Mesendoderm (in vitro differentiated cells): Measurements from ENCODE around the gene MGRN1.
A peak's percentile ranks its signal among the peaks of the same experiment; 100 is the strongest.

Experiments used
- DNase-seq: peaks from one replicate; pipeline ENCODE4 v3.0.0; 2013
- H2AK5ac ChIP-seq: 2 replicates; pipeline ENCODE4 v1.6.1; 2013; ENCODE audit warnings: low read length, inconsistent platforms
- H2BK120ac ChIP-seq: 2 replicates; pipeline ENCODE4 v1.6.1; 2013; ENCODE audit warnings: low read depth, mild to moderate bottlenecking, low read length, moderate library complexity, mixed read lengths
- H2BK15ac ChIP-seq: replicated peaks from 2 replicates; pipeline ENCODE4 v1.6.1; 2013; ENCODE audit warnings: low read depth, mild to moderate bottlenecking, moderate library complexity
- H2BK5ac ChIP-seq: 2 replicates; pipeline ENCODE4 v1.6.1; 2013; ENCODE audit warnings: low read length, inconsistent platforms
- H3K18ac ChIP-seq: 2 replicates; pipeline ENCODE4 v1.6.1; 2013; ENCODE audit warnings: mild to moderate bottlenecking, low read length, mixed read lengths
- H3K23ac ChIP-seq: one replicate; pipeline ENCODE4 v1.6.1; 2013; ENCODE audit warnings: low read length
- H3K27ac ChIP-seq: 2 replicates; pipeline ENCODE4 v1.5.1; 2013; ENCODE audit warnings: low read depth, mild to moderate bottlenecking, inconsistent platforms, low read length, moderate library complexity
- H3K27me3 ChIP-seq: 2 replicates; pipeline ENCODE4 v1.6.1; 2013; ENCODE audit warnings: low read length, control low read depth, mild to moderate bottlenecking, inconsistent platforms; ENCODE audit not compliant: insufficient read depth, poor library complexity
- H3K36me3 ChIP-seq: 2 replicates; pipeline ENCODE4 v1.6.1; 2013; ENCODE audit warnings: low read length, inconsistent platforms; ENCODE audit not compliant: control insufficient read depth, insufficient read depth
- H3K4ac ChIP-seq: one replicate; pipeline ENCODE4 v1.6.1; 2013; ENCODE audit warnings: low read depth, mild to moderate bottlenecking, low read length, moderate library complexity
- H3K4me1 ChIP-seq: 2 replicates; pipeline ENCODE4 v1.6.1; 2013; ENCODE audit warnings: low read depth, low read length, inconsistent platforms; ENCODE audit not compliant: control insufficient read depth
- H3K4me2 ChIP-seq: 2 replicates; pipeline ENCODE4 v1.6.1; 2013; ENCODE audit warnings: low read length
- H3K4me3 ChIP-seq: 2 replicates; pipeline ENCODE4 v1.5.1; 2013; ENCODE audit warnings: mild to moderate bottlenecking, low read length
- H3K56ac ChIP-seq: one replicate; pipeline ENCODE4 v1.6.1; 2013; ENCODE audit warnings: low read length
- H3K79me1 ChIP-seq: 2 replicates; pipeline ENCODE4 v1.6.1; 2013; ENCODE audit warnings: low read length, inconsistent platforms
- H3K79me2 ChIP-seq: 2 replicates; pipeline ENCODE4 v1.6.1; 2013; ENCODE audit warnings: mild to moderate bottlenecking, low read length; ENCODE audit not compliant: control insufficient read depth, insufficient read depth
- H3K9ac ChIP-seq: 2 replicates; pipeline ENCODE4 v1.6.1; 2013; ENCODE audit warnings: low read length, inconsistent platforms
- H4K5ac ChIP-seq: one replicate; pipeline ENCODE4 v1.6.1; 2013; ENCODE audit warnings: low read length
- H4K8ac ChIP-seq: one replicate; pipeline ENCODE4 v1.6.1; 2013; ENCODE audit warnings: low read depth, mild to moderate bottlenecking, control low read depth, low read length, moderate library complexity
- WGBS: extraction: QIAGEN DNeasy Blood & Tissue Kit; methylation state at CpG from one replicate; pipeline ENCODE4 v1.1.7; 2013; ENCODE audit warnings: low lambda C conversion rate, missing lambda C conversion rate; ENCODE audit not compliant: insufficient coverage; ENCODE audit errors: extremely low coverage; 5-methylcytosine and 5-hydroxymethylcytosine counted together

MGRN1 gene

GRCh38 chr16:4689091-4689671 is 64.6 kb downstream of the MGRN1 start:
- H3K4me2 ChIP-seq = no peak overlapping the region
- no peak overlapping the region for H3K23ac ChIP-seq
- no peak overlapping the region for H4K8ac ChIP-seq
- no peak overlapping the region for H2BK5ac ChIP-seq
- H2BK120ac ChIP-seq = no peak overlapping the region
- peak; percentile 14 for DNase-seq
- H3K36me3 ChIP-seq = no peaks in the 10 kb centered on the region
- no peak overlapping the region for H3K4me3 ChIP-seq
- H3K18ac ChIP-seq = no peak overlapping the region
- no peaks in the 10 kb centered on the region for H3K79me2 ChIP-seq
- H4K5ac ChIP-seq = no peak overlapping the region
- WGBS = no CpG with 5 or more reads among the region's 21 CpGs
- H2AK5ac ChIP-seq = no peak overlapping the region
- no peak overlapping the region for H3K4ac ChIP-seq
- no peak overlapping the region for H3K9ac ChIP-seq
- H3K4me1 ChIP-seq = no peaks in the 10 kb centered on the region
- peaks cover 2% of the 10 kb centered on the region for H3K79me1 ChIP-seq
- H3K27ac ChIP-seq = no peak overlapping the region
- no peak overlapping the region for H2BK15ac ChIP-seq
- H3K56ac ChIP-seq = no peak overlapping the region
- no peaks in the 10 kb centered on the region for H3K27me3 ChIP-seq

- Histone ChIP-seq H4K5ac (no peak overlapping the region), H3K9ac (no peak overlapping the region), H3K27ac (no peak overlapping the region), H3K4me2 (no peak overlapping the region), H3K4me3 (no peak overlapping the region), H3K79me1 (peaks cover 2% of the 10 kb centered on the region), H3K36me3 (no peaks in the 10 kb centered on the region), H2BK5ac (no peak overlapping the region), H2BK15ac (no peak overlapping the region), H3K18ac (no peak overlapping the region), H3K4ac (no peak overlapping the region), H3K27me3 (no peaks in the 10 kb centered on the region), H3K79me2 (no peaks in the 10 kb centered on the region), H4K8ac (no peak overlapping the region), H2BK120ac (no peak overlapping the region), H3K4me1 (no peaks in the 10 kb centered on the region), H2AK5ac (no peak overlapping the region), H3K23ac (no peak overlapping the region), H3K56ac (no peak overlapping the region)
- WGBS = no CpG with 5 or more reads among the region's 31 CpGs
- no peak for DNase-seq
These were observed 65.5 kb downstream of the MGRN1 start for GRCh38 chr16:4689864-4690704.

- Histone ChIP-seq H3K4me1 (no peaks in the 10 kb centered on the region), H3K23ac (no peak overlapping the region), H4K8ac (no peak overlapping the region), H3K4me2 (no peak overlapping the region), H3K79me2 (no peaks in the 10 kb centered on the region), H3K27me3 (no peaks in the 10 kb centered on the region), H3K36me3 (no peaks in the 10 kb centered on the region), H2BK5ac (no peak overlapping the region), H2BK15ac (no peak overlapping the region), H3K9ac (no peak overlapping the region), H2AK5ac (no peak overlapping the region), H3K4me3 (no peak overlapping the region), H3K4ac (no peak overlapping the region), H4K5ac (no peak overlapping the region), H3K79me1 (peaks cover 2% of the 10 kb centered on the region), H3K56ac (no peak overlapping the region), H2BK120ac (no peak overlapping the region), H3K18ac (no peak overlapping the region), H3K27ac (no peak overlapping the region)
- WGBS = no CpG with 5 or more reads among the region's 19 CpGs
- no peak for DNase-seq
These were observed 66.5 kb downstream of the MGRN1 start for GRCh38 chr16:4690946-4691665.

GRCh38 chr16:4691666-4692412 is 67.2 kb downstream of the MGRN1 start:
- H3K56ac ChIP-seq = no peak overlapping the region
- H3K79me2 ChIP-seq = no peaks in the 10 kb centered on the region
- H2AK5ac ChIP-seq = no peak overlapping the region
- no peak for DNase-seq
- no peak overlapping the region for H3K4me3 ChIP-seq
- no peaks in the 10 kb centered on the region for H3K27me3 ChIP-seq
- H2BK5ac ChIP-seq = no peak overlapping the region
- no peak overlapping the region for H3K23ac ChIP-seq
- no peaks in the 10 kb centered on the region for H3K4me1 ChIP-seq
- no peak overlapping the region for H3K4ac ChIP-seq
- no peak overlapping the region for H4K5ac ChIP-seq
- no peak overlapping the region for H3K27ac ChIP-seq
- no peak overlapping the region for H4K8ac ChIP-seq
- WGBS = no CpG with 5 or more reads among the region's 20 CpGs
- H3K79me1 ChIP-seq = peaks cover 2% of the 10 kb centered on the region
- no peak overlapping the region for H2BK120ac ChIP-seq
- H2BK15ac ChIP-seq = no peak overlapping the region
- no peak overlapping the region for H3K4me2 ChIP-seq
- H3K36me3 ChIP-seq = no peaks in the 10 kb centered on the region
- no peak overlapping the region for H3K18ac ChIP-seq
- no peak overlapping the region for H3K9ac ChIP-seq

- Histone ChIP-seq H3K56ac (peak overlapping the region; percentile 82), H3K9ac (peak overlapping the region; percentile 77), H3K4me2 (peak overlapping the region; percentile 93), H3K4ac (no peak overlapping the region), H3K27ac (no peak overlapping the region), H2AK5ac (no peak overlapping the region), H3K27me3 (no peaks in the 10 kb centered on the region), H3K79me2 (no peaks in the 10 kb centered on the region), H3K18ac (no peak overlapping the region), H4K5ac (no peak overlapping the region), H4K8ac (no peak overlapping the region), H3K4me3 (no peak overlapping the region), H2BK5ac (no peak overlapping the region), H3K79me1 (peaks cover 2% of the 10 kb centered on the region), H3K4me1 (no peaks in the 10 kb centered on the region), H3K23ac (peak overlapping the region; percentile 45), H3K36me3 (no peaks in the 10 kb centered on the region), H2BK15ac (no peak overlapping the region), H2BK120ac (no peak overlapping the region)
- DNase-seq = no peak
- no CpG with 5 or more reads among the region's 31 CpGs for WGBS
These were observed 68.1 kb downstream of the MGRN1 start for GRCh38 chr16:4692460-4693295.
